GM15510 (cell line): Measurements from ENCODE around the gene MAN2A1.

Source experiments
- POLR2A ChIP-seq: IDR thresholded peaks from 3 replicates; pipeline ENCODE4 v1.6.1; 2011; ENCODE audit warnings: borderline replicate concordance; ENCODE audit not compliant: insufficient read length; ENCODE audit errors: extremely low read depth

Gene MAN2A1

DNA sequence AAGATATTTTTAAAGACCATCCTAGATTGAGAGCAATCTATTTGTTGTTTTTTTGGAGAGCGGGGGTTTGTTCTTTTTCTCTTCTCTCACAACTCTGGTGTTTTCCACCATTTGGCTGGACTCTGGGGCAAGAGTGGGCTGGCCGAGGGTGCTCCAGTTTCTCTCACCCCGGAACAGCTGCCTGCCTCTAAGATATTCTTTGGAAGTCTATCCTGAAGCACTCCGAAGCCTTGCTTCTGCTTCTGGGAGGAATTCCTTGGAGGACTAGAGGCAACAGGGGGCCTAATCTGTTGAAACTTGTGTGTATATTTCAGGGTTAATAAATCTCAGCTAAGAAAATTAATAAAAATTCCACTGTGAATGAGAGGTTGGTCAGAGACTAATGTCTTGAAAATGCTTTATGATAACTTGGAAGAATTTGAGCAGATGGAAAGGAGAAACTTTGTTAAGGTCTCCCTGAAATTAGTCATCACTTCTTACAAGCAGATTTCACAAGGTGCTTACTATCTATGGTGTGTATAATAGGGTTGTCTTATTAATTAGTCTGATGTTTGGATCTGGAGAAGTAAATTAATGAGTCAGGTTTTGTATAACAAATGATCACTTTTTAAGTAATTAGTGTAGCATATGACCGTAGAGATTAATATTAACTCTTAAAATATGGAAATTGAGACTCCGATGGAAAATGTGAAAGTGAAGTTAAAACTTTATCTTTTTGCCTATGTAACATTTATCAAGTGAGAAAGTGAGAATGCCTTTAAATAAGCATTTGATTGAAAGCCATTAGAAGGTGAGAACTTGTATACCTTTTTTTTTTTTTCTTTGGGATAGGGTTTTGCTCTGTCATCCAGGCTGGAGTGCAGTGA, 4.0 kb downstream of the MAN2A1 start:
- no peak for TF ChIP-seq POLR2A

DNA sequence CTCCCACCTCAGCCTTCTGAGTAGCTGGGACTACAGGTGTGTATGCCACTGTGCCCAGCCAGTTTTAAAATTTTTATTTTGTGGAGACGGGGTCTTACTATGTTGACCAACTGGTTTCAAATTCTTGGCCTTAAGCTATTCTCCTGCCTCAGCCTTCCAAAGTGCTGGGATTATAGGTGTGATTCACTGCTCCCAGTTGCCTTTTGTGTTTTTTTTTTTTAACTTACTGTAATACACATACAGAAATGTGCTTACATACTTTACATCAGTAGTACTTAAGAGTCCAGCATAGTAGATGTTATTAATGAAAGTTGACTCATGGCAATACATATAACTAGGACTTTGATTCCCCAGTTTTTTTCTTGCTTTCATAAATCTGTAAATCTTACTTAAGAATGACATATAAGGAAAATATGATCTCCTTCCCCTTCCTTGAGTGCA, 4.7 kb downstream of the MAN2A1 start:
- TF ChIP-seq POLR2A: no peak

DNA sequence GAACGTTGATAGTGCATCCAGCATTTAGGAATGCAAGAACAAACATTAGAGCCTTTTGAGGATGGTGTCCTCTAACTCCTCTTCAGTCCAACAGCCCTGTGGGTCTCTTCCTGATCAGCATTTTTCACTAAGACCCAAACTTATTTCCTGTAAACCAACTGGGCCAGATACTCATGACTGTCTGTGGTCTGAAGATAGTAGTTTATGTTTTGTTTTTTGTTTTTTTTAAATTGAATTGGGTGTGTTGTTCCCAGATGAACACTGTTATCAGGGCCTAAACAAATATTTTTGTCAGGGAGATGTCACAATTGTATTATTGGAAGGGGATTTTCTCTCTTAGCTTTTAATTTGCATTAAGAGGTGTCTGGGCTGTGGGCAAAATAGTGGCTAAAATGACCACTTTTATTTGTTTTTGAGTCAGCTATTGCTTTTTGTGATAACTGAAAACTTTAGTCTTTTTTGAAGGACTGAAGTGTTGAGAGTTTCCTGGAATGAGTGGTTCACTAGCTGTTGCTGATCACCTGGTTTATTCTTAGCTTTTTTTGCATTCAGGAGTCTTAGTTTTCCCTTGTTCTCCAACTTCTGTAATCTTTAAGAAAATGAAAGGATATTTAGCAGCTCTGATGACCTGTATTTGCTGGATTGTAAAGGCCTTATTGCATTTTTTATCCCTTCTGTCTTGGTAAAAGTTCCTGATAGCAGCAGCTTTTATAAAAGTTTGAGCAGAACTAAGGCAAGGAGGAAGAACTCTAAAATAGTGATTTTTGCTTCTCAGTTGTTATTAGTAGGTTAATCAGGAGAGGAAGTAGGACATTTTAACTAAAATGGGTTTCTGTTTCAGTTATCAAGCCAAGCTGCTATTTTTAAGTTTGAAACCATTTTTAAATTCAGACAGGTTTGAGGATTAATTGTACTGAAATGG, 5.5 kb downstream of the MAN2A1 start:
- TF ChIP-seq POLR2A: no peak

DNA sequence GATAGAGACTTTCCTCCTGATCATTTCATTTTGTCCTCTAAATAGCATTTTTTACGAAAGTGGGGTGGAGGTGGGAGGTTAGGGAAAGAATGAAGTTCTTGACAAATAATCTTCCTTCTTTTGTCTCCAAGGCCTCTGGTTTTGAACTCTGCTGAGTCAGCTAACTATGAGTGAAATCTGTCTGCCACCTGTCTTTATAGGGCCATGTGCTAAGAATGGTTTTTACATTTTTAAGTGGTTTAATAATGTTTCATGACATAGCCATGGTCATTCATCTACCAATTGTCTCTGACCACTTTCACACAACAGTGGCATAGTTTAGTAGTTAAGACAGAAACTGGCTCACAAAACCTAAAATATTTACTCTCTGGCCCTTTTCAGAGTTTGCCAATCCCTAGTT, 7.6 kb downstream of the MAN2A1 start:
- TF ChIP-seq POLR2A: no peak

DNA sequence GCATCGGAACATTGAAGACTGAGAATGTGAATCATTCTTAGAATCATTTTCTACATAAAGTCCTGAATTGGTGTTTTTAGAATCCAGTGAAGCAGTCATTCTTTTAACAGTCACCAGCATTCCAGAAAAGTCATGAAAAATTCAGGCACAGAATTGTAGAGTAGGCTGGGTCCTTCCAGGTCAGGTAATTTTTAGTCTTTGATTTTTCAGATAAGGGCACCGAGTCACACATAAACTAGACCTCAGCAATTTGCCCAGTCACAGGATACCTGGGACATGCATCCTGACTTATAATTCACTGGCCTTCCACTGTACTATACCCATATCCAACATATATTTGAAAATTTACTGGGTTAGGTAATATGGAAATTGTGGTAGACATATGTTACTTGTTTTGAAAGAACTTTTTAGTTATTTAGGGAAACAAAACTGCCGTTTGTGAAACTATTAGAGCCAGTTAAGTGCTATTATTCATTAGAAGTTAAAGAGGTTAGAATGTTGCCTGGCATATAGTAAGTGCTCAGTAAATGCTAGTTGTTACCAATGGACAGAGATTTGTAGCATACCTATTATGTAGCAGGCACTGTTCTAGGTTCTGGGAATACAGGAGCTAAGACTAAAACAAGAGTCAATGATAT, 10.9 kb downstream of the MAN2A1 start:
- TF ChIP-seq POLR2A: no peak

DNA sequence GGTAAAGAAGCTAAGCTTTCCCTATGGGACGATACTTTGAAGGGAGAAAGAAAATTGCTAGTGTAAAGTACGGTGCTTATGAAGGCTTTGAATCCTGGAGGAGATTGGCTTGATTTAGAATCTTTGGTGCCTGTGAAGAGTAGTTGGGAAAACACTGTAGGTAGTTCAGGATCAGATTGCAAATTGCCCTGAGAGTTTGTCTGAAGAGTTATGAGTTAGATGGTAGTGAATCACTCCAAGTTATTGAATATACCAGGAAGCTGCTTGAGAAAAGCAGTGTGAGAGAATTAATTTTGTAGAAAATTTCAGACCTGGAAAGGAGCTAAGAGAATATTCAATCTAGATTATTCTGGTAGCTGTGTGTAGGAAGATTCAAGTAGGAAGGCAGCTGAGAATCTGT, 11.5 kb downstream of the MAN2A1 start:
- no peak for TF ChIP-seq POLR2A

DNA sequence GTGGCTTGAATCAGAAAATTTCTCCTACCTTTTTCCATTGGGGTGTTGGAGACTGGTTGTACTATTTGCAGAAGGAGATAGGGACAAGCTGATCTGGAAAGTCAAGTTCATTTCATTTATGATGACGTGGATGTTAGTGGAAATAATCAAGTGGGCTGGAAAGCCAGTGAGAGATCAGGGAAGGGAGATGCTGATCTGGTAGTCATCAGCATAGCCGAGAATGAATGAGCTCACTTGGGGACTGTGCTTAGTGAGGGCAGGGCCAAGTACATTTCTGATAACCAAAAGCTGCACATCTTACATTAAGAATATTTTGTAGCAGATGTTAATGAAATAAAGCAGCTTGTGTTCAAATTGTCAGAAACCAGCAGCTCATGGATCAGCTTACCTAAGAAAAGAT, 12.1 kb downstream of the MAN2A1 start:
- no peak for TF ChIP-seq POLR2A

DNA sequence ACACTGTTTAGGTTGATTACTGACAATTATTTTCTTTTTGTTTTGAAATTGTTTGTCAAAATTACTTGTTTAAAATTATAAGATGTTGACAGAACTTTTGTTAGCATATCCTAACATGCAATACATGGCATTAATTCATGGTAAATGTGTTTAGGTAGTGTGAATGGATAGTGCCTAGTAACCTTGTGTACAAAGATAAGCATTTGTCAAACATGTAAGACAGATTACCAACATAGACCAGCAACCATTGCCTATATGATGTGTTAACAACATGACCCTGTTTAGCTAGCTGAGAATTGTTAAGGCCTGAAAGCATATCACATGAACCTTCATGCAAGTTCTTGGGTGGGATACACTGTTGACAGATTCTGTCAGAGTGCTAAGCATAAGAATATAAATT, 13.4 kb downstream of the MAN2A1 start:
- no peak for TF ChIP-seq POLR2A

DNA sequence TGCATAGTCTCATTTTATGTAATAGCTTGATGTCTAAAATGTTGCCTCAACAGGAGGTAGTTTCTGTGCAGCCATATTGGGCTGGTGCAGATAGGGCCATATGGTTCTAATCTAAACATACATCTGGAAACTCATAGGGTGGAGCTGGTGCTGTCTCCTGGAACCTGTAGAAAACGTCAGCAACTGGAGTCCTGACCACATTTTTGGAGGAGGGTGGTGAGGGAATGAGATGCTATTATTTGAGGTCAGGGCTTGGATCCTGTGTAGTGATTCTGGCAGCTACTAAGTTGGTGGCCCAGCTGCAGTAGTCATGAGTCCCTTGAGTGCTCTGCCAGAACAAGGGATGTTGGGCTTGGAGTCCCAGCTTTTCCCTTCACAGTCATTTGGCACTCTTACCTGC, 14.1 kb downstream of the MAN2A1 start:
- TF ChIP-seq POLR2A: no peak

DNA sequence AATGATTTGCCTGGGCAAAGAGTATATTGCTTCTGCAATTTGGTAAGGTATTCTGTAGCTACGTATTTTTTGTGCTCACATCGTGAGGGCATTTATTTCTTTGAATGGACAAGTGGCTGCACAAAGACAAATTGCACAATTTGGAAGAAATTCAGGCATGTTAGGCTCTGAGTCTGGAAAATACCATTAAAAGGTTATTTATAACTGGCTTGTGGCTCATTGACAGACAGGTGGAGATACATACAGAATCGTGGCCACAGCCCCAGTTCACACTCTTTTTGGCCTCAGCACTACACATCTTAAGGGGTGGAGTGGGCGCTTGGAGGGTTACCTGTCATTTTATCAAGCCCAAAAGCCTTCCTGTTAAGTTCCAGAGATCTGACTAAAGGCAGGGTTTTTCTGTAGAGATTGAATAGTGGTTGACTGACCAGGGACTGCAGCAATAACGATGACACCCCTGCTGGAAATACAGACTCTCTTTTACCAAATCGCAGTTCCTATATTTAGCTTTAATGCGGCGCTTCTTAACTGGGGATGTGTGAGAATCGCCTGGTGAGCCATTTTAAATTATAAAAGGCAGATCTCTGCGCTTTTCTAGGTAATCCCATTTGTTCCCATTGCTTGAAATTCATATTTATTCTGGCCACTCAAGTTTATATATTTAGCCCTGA, 14.7 kb downstream of the MAN2A1 start:
- TF ChIP-seq POLR2A: no peak

DNA sequence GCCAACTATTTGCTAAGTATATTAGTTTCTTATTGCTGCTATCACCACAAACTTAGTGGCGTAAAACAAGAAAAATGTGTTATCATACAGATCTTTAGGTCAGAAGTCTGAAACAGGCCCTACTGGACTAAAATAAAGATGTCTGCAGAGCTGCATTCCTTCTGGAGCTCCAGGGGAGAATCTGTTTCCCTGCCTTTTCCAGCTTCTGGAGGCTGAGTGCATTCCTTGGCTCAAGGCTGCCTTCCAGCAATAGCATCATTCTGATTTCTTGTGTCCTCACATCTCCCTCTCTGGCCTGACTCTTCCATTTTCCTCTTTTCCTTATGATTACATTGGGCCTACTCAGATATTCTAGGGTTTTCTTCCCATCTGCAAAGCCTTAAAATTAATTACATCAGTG, 15.9 kb downstream of the MAN2A1 start:
- no peak for TF ChIP-seq POLR2A

DNA sequence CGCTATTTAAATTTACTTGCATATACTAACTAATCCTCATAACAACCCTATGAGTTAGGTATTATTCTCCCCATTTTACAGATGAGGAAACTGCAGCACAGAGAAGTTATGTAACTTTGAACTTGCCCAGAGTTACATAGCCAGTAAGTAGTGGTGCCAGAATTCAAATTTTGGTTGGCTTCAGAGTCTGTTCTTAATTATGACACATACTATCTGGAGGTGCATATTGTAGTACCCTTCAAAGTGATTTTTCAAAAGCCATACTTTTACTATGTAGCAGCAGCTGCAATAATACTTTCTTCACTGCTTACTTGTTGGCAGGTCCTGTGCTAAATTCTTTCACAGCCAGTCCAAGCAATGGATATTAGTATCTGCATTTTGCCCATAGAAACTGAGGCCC, 16.4 kb downstream of the MAN2A1 start:
- no peak for TF ChIP-seq POLR2A

DNA sequence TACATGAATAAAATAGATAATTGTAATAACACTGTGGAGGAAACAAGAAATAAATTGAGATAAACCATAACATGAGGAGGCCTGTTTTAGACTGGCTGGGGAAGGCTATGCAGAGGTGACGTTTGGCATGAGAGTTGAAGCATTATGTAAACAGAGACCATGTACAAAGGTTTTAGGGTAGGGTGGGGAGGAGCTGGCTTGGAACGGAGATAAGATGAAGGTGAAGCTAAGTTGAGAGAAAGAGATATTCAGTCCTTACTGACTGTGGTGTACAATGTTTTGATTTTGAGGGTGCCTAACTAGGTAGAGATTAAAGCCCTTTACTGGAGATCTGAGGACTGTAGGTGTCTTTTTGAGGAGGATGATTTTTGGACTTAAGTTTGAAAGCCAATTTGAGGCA, 17.8 kb downstream of the MAN2A1 start:
- TF ChIP-seq POLR2A: no peak

DNA sequence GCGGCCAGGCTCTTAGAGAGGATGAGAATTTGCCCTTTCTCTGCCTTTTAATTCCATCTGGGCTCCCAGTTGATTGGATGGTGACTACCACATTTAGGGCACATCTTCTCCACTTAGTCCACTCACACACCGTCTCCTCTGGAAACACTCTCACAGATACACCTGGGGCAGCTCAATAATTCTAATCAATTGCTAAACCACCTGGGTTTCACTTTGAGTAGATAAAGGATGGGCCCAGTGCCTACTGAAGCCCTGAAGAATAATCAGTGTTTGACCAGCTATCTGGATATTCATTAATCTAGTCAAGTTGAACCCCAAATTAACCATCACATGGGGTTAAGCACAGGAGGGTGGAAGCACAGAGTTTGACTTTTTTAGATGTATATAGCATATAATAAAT, 19.1 kb downstream of the MAN2A1 start:
- TF ChIP-seq POLR2A: no peak
